Duodenal mucosa (tissue), 2 donors: ENCODE results near the gene RAD18.

ENCODE experiments used
- H3K27ac ChIP-seq: one replicate; pipeline ENCODE4 v1.7.0; 2013; ENCODE audit warnings: low read depth, low read length
- H3K27me3 ChIP-seq, 2 donors: one replicate each; pipeline ENCODE4 v1.7.0; 2013; ENCODE audit warnings: low read length in 2 of 2, control low read depth in 1 of 2; ENCODE audit not compliant: insufficient read depth in 2 of 2, control insufficient read depth in 1 of 2
- H3K36me3 ChIP-seq, 2 donors: one replicate each; pipeline ENCODE4 v1.7.0; 2013; ENCODE audit warnings: low read length in 2 of 2, control low read depth in 1 of 2; ENCODE audit not compliant: insufficient read depth in 2 of 2, control insufficient read depth in 1 of 2
- H3K4me1 ChIP-seq, 2 donors: one replicate each; pipeline ENCODE4 v1.7.0; 2013; ENCODE audit warnings: low read length in 2 of 2, control low read depth in 1 of 2; ENCODE audit not compliant: insufficient read depth in 2 of 2, control insufficient read depth in 1 of 2
- H3K4me3 ChIP-seq, 2 donors: one replicate each; pipeline ENCODE4 v1.7.0; 2013; ENCODE audit warnings: low read length in 2 of 2, low read depth in 1 of 2
- H3K9ac ChIP-seq, 2 donors: one replicate each; pipeline ENCODE4 v1.7.0; 2013; ENCODE audit warnings: low read length in 2 of 2, low read depth in 1 of 2
- H3K9me3 ChIP-seq, 2 donors: one replicate each; pipeline ENCODE4 v1.7.0; 2013; ENCODE audit warnings: low read length in 2 of 2, control low read depth in 1 of 2; ENCODE audit not compliant: control insufficient read depth in 1 of 2

Gene RAD18

GRCh38 chr3:8869613-8870012, 93.7 kb downstream of the RAD18 start:
- no peaks in the 10 kb centered on the region for H3K36me3 ChIP-seq

GRCh38 chr3:8868996-8869395, 94.3 kb downstream of the RAD18 start:
- Histone ChIP-seq H3K4me3 (no peak overlapping the region), H3K27me3 (no peaks in the 10 kb centered on the region), H3K9me3 (no peaks in the 10 kb centered on the region), H3K27ac (no peak overlapping the region), H3K9ac (no peak overlapping the region), H3K4me1 (no peaks in the 10 kb centered on the region), H3K36me3 (no peaks in the 10 kb centered on the region)

More at GRCh38 chr3:8869613-8870012, 93.7 kb downstream of the RAD18 start:
- Histone ChIP-seq H3K9ac (no peak overlapping the region), H3K27ac (no peak overlapping the region), H3K4me1 (no peaks in the 10 kb centered on the region), H3K4me3 (no peak overlapping the region), H3K27me3 (no peaks in the 10 kb centered on the region), H3K9me3 (no peaks in the 10 kb centered on the region)

GRCh38 chr3:8867646-8868045, 95.6 kb downstream of the RAD18 start:
- Histone ChIP-seq H3K36me3 (no peaks in the 10 kb centered on the region), H3K9me3 (no peaks in the 10 kb centered on the region), H3K4me3 (no peak overlapping the region), H3K27me3 (no peaks in the 10 kb centered on the region), H3K27ac (no peak overlapping the region), H3K9ac (no peak overlapping the region), H3K4me1 (no peaks in the 10 kb centered on the region)

- Histone ChIP-seq H3K9me3 (no peaks in the 10 kb centered on the region), H3K27ac (no peak overlapping the region), H3K4me3 (no peak overlapping the region), H3K36me3 (no peaks in the 10 kb centered on the region), H3K9ac (no peak overlapping the region), H3K4me1 (no peaks in the 10 kb centered on the region), H3K27me3 (no peaks in the 10 kb centered on the region)
Measured at GRCh38 chr3:8865697-8866096, 97.6 kb downstream of the RAD18 start.

GRCh38 chr3:8864402-8865350, 98.6 kb downstream of the RAD18 start:
- Histone ChIP-seq H3K27me3 (no peaks in the 10 kb centered on the region), H3K9ac (no peak overlapping the region), H3K4me3 (no peak overlapping the region), H3K9me3 (no peaks in the 10 kb centered on the region), H3K4me1 (no peaks in the 10 kb centered on the region), H3K27ac (no peak overlapping the region), H3K36me3 (no peaks in the 10 kb centered on the region)

- H3K9ac ChIP-seq: no peak overlapping the region
Measured at GRCh38 chr3:8863891-8864290, 99.4 kb downstream of the RAD18 start.

GRCh38 chr3:8857720-8858367, 105.4 kb downstream of the RAD18 start:
- Histone ChIP-seq H3K36me3 (peaks cover 0 to 4% of the 10 kb centered on the region in 2 donors), H3K27ac (no peak overlapping the region), H3K27me3 (no peaks in the 10 kb centered on the region), H3K9me3 (no peaks in the 10 kb centered on the region), H3K4me1 (no peaks in the 10 kb centered on the region), H3K9ac (no peak overlapping the region), H3K4me3 (no peak overlapping the region)

More at GRCh38 chr3:8863891-8864290, 99.4 kb downstream of the RAD18 start:
- Histone ChIP-seq H3K36me3 (no peaks in the 10 kb centered on the region), H3K4me1 (no peaks in the 10 kb centered on the region), H3K9me3 (no peaks in the 10 kb centered on the region), H3K27ac (no peak overlapping the region), H3K27me3 (no peaks in the 10 kb centered on the region), H3K4me3 (no peak overlapping the region)

GRCh38 chr3:8856721-8857120, 106.6 kb downstream of the RAD18 start:
- no peaks in the 10 kb centered on the region for H3K27me3 ChIP-seq
- no peaks in the 10 kb centered on the region for H3K4me1 ChIP-seq
- no peaks in the 10 kb centered on the region for H3K9me3 ChIP-seq
- H3K4me3 ChIP-seq: no peak overlapping the region
- no peak overlapping the region for H3K9ac ChIP-seq
- H3K27ac ChIP-seq: no peak overlapping the region
- peaks cover 0 to 4% of the 10 kb centered on the region in 2 donors for H3K36me3 ChIP-seq

GRCh38 chr3:8856071-8856470, 107.2 kb downstream of the RAD18 start:
- Histone ChIP-seq H3K4me3 (no peak overlapping the region), H3K9ac (no peak overlapping the region), H3K36me3 (peaks cover 0 to 4% of the 10 kb centered on the region in 2 donors), H3K27me3 (no peaks in the 10 kb centered on the region), H3K9me3 (no peaks in the 10 kb centered on the region), H3K4me1 (no peaks in the 10 kb centered on the region), H3K27ac (no peak overlapping the region)

- Histone ChIP-seq H3K9me3 (no peaks in the 10 kb centered on the region), H3K36me3 (peaks cover 0 to 4% of the 10 kb centered on the region in 2 donors), H3K4me1 (no peaks in the 10 kb centered on the region)
Measured at GRCh38 chr3:8854656-8855055, 108.6 kb downstream of the RAD18 start.

More at GRCh38 chr3:8854656-8855055, 108.6 kb downstream of the RAD18 start:
- Histone ChIP-seq H3K9ac (no peak overlapping the region), H3K4me3 (no peak overlapping the region), H3K27ac (no peak overlapping the region), H3K27me3 (no peaks in the 10 kb centered on the region)
